ENCODE results near the gene CCDC134. TPM values are rescaled to one million over a fixed set of nuclear protein-coding genes. Genes with fewer than 3 reads are reported as not detected.

CCDC134 gene
- total and polyA plus RNA-seq, 2 experiments from 2014 or later, result 4.1 to 7.2 TPM

- Histone ChIP-seq H2AFZ (no peak overlapping the region), H3K79me2 (peaks cover 100% of the 10 kb centered on the region), H3K4me1 (ENCODE audit: insufficient read depth) (peaks cover 59% of the 10 kb centered on the region), H3K27me3 (no peaks in the 10 kb centered on the region), H3K4me2 (no peak overlapping the region), H4K20me1 (ENCODE audit: insufficient read depth, poor library complexity, severe bottlenecking) (peaks cover 67% of the 10 kb centered on the region), H3K27ac (peak overlapping the region; percentile 92), H3K9me2 (replicated peaks; ENCODE audit: insufficient read depth) (no peaks in the 10 kb centered on the region), H3K4me3 (no peak overlapping the region), H3K36me3 (replicated peaks; ENCODE audit: insufficient read depth, low read depth) (no peaks in the 10 kb centered on the region), H3K9me3 (ENCODE audit: low read depth) (no peaks in the 10 kb centered on the region)
- 93% methylated on average over 5 of the region's 5 CpGs for WGBS (ENCODE audit: low lambda C conversion rate, missing lambda C conversion rate)
- TF ChIP-seq EZH2phosphoT487 (IDR thresholded peaks at IDR 0.05; ENCODE audit: low read depth, severe bottlenecking, unreplicated experiment), result no peak
- no peak for TF ChIP-seq EZH2 (IDR thresholded peaks at IDR 0.05; ENCODE audit: borderline replicate concordance)
- no peak for TF ChIP-seq CTCF (IDR thresholded peaks at IDR 0.05; ENCODE audit: poor library complexity)
- no peak for DNase-seq (ENCODE audit: low spot score)
These were observed 39.7 kb downstream of the CCDC134 start for GRCh38 chr22:41840216-41840615.

GRCh38 chr22:41841085-41841712 lies 40.7 kb downstream of the CCDC134 start:
- Histone ChIP-seq H3K79me2 (peaks cover 100% of the 10 kb centered on the region), H3K9me2 (replicated peaks; ENCODE audit: insufficient read depth) (no peaks in the 10 kb centered on the region), H3K36me3 (replicated peaks; ENCODE audit: insufficient read depth, low read depth) (no peaks in the 10 kb centered on the region), H3K4me3 (no peak overlapping the region), H4K20me1 (ENCODE audit: insufficient read depth, poor library complexity, severe bottlenecking) (peaks cover 67% of the 10 kb centered on the region), H3K27ac (peak overlapping the region; percentile 92), H3K27me3 (no peaks in the 10 kb centered on the region), H2AFZ (no peak overlapping the region), H3K9me3 (ENCODE audit: low read depth) (no peaks in the 10 kb centered on the region), H3K4me1 (ENCODE audit: insufficient read depth) (peaks cover 60% of the 10 kb centered on the region), H3K4me2 (peak overlapping the region; percentile 55)
- DNase-seq (ENCODE audit: low spot score), result no peak
- 68% methylated on average over 3 of the region's 3 CpGs for WGBS (ENCODE audit: low lambda C conversion rate, missing lambda C conversion rate)
- TF ChIP-seq EZH2 (IDR thresholded peaks at IDR 0.05; ENCODE audit: borderline replicate concordance) (no peak), EZH2phosphoT487 (IDR thresholded peaks at IDR 0.05; ENCODE audit: low read depth, severe bottlenecking, unreplicated experiment) (no peak), CTCF (IDR thresholded peaks at IDR 0.05; ENCODE audit: poor library complexity) (no peak)

- no peak overlapping the region for H3K4me3 ChIP-seq
- DNase-seq (ENCODE audit: low spot score), result no peak
- H3K36me3 ChIP-seq (replicated peaks; ENCODE audit: insufficient read depth, low read depth), result no peaks in the 10 kb centered on the region
- H3K4me2 ChIP-seq, result peak overlapping the region; percentile 24
- no peak overlapping the region for H2AFZ ChIP-seq
- no peaks in the 10 kb centered on the region for H3K27me3 ChIP-seq
- WGBS (ENCODE audit: low lambda C conversion rate, missing lambda C conversion rate), result 89% methylated on average over 8 of the region's 8 CpGs
- peaks cover 81% of the 10 kb centered on the region for H3K4me1 ChIP-seq (ENCODE audit: insufficient read depth)
- peak overlapping the region; percentile 92 for H3K27ac ChIP-seq
- TF ChIP-seq CTCF (IDR thresholded peaks at IDR 0.05; ENCODE audit: poor library complexity), result no peak
- no peak for TF ChIP-seq EZH2phosphoT487 (IDR thresholded peaks at IDR 0.05; ENCODE audit: low read depth, severe bottlenecking, unreplicated experiment)
- peaks cover 82% of the 10 kb centered on the region for H4K20me1 ChIP-seq (ENCODE audit: insufficient read depth, poor library complexity, severe bottlenecking)
- H3K9me3 ChIP-seq (ENCODE audit: low read depth), result no peaks in the 10 kb centered on the region
- H3K9me2 ChIP-seq (replicated peaks; ENCODE audit: insufficient read depth), result no peaks in the 10 kb centered on the region
- H3K79me2 ChIP-seq, result peaks cover 100% of the 10 kb centered on the region
These were observed 42.8 kb downstream of the CCDC134 start for GRCh38 chr22:41842996-41843970.

Data from hepatocyte (in vitro differentiated cells).